HG02870 (cell line): Measurements from ENCODE around the gene CCDC188.

Experiments
- ATAC-seq: cut with Tn5 transposase; IDR thresholded peaks from one replicate; pipeline ENCODE4 v1.9.1; 2021; ENCODE audit warnings: mild to moderate bottlenecking, moderate library complexity; ENCODE audit not compliant: unreplicated experiment

The CCDC188 gene

GRCh38 chr22:20150381-20151275 is at the start of gene CCDC188:
TSS of gene CCDC188 (minus strand) at chr22:20151055. CDS start at chr22:20150986, 69 bp downstream.
- no peak for ATAC-seq

- ATAC-seq, result no peak
These were observed 49.1 kb upstream of the CCDC188 start for GRCh38 chr22:20199906-20200305.

DNA sequence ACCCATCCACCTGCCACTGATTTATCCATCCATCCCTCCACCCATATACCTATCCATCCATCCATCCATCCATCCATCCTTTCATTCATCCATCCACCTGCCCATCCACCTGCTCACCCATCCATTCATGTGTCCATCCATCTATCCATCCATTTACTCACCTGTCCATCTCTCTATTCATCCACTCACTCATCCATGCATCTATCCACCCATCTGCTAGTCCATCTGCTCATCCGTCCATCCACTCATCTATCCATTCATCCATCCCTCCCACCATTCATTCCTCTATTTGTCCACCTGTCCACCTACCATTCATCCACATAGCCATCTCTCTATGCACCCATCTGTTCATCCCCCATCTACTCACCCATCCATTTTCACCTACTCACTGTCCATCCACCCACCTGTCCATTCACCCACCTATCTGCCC is 48.6 kb upstream of the CCDC188 start:
- ATAC-seq, result no peak

- no peak for ATAC-seq
These were observed 47.9 kb upstream of the CCDC188 start for GRCh38 chr22:20198557-20199319.

- no peak for ATAC-seq
These were observed 46.7 kb upstream of the CCDC188 start for GRCh38 chr22:20197407-20198030.

GRCh38 chr22:20196094-20196842 is 45.4 kb upstream of the CCDC188 start:
- no peak for ATAC-seq

GRCh38 chr22:20194681-20195593 is 44.1 kb upstream of the CCDC188 start:
- no peak for ATAC-seq

GRCh38 chr22:20193761-20194494 is 43.1 kb upstream of the CCDC188 start:
- ATAC-seq, result no peak

DNA sequence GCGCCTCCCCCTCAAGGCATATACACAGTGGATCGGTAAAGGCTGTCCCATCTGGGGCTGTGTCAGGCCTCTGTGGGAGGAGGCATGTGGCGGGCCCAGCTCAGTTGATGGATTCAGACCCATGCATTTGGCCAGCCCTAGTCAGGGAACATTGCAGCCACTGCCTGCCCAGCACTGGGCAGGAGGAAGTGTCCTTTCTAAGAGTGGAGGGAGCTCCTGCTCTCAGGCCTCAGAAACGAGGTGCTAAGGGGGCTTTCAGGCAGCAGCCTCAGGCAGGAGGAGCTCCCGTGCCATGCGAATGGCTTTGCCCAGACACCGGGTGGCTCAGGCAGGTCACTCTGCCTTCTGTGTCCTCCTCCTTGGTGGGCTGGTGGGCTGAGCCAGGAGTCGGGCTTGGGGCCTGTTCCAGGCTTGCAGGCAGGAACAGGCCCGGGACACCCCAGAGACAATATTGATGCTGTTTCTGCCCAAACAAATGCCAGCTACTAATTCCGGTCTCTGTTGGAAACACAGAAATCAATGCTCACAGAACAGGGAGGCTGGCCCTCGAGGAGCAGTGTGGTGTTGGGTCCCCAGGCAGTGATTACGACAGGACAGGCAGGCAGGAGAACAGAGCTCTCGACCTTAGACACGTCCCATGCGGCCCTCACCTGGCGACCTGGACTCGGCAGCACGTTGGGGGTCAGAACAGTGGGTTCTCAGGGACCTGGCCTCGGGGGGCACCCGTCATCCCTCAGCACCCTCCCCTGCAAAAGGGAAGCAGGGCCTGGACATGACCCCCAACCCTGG is 42.3 kb upstream of the CCDC188 start:
- no peak for ATAC-seq

DNA sequence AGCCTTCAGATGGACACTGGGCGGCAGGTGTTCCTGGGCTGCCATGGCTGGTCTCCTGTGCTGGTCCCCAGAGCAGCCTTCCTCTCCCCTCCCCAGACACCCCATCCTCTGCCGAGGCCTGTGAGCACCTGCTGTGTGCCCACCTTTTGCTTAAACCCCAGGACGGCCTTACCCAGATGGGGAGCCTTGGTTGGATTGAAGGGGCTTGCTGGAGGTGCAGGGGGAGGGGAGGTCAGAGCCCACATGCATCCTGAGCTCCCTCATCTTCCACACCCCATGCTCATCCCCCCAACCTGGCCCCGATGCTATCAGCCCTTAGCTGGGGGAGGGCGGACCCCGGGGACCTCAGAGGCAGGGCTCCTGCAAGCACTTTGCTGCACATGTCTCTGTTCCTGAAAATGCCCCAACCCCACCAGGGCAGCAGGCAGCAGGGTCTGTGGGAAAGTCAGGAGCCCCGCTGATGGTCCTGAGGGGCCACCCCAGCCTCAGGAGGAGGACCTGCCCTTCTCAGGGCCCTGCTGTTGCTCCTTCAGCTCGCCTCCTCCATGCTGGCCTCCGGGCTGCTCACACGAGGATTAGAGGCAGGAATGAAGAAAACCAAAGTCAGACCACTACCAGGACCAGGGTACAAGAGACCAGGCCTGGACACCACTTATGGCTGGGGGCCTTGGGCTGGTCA is 41.6 kb upstream of the CCDC188 start:
- no peak for ATAC-seq

- ATAC-seq, result no peak
These were observed 40.9 kb upstream of the CCDC188 start for GRCh38 chr22:20191803-20192202.

DNA sequence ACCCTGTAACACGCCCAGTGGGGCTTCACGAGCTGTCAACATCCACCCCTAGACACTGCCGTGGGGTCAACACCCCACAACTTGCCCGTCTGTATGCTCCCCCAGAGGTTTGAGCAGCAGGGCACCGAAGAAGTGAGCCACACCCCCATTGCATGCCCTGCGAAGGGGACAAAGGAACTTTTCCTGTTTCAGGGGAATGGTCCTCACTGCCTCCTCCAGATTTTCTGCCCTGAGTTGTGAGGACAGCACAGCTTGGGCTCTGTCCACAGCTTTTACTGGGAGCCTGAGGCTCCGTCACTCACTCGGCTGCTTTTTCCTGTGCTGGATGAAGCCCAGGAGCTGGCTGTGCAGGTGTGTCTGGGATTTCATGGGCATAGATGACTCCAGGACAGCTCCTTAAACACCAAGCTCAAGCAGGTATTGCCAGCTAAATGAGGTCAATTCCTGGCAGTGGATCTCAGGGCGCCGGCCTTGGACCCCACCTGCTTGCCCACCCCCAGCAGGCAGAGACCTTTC is 40.2 kb upstream of the CCDC188 start:
- no peak for ATAC-seq

GRCh38 chr22:20188567-20188877 is 37.7 kb upstream of the CCDC188 start:
- ATAC-seq, result no peak

- ATAC-seq, result no peak
These were observed 37.1 kb upstream of the CCDC188 start for GRCh38 chr22:20187777-20188566.

DNA sequence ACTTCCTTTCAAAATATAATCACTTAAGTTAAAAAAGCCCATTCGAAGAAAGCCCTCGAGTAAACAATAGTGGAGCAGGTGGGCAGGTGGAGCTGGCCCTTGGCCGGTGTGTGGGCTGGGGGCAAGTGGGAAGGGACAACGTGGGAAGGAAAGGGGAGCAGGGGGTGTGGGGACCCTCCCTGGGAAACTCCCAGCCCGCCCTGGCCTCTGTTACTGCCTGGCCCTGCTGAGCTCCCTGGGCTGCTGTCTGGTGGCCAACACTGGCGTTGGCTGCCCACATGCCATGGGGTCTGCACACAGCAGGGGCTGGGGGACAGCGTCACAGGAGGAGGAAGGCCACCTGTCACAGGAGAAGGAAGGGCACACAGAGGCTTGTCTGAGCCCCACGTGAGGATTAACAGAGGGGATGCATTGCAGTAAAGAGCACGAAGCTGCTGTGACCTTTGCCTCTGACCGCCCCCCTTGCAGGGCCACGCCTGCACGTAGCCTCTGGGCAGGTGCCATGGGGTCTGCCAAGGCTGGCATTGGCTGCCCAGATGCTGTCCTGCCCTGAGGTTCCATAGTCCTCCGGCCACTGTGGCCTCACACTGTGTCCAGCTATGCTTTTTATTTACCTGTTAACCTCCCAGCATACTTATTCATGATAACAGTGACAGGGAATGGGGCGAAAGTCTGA is 36.2 kb upstream of the CCDC188 start:
- ATAC-seq, result no peak

DNA sequence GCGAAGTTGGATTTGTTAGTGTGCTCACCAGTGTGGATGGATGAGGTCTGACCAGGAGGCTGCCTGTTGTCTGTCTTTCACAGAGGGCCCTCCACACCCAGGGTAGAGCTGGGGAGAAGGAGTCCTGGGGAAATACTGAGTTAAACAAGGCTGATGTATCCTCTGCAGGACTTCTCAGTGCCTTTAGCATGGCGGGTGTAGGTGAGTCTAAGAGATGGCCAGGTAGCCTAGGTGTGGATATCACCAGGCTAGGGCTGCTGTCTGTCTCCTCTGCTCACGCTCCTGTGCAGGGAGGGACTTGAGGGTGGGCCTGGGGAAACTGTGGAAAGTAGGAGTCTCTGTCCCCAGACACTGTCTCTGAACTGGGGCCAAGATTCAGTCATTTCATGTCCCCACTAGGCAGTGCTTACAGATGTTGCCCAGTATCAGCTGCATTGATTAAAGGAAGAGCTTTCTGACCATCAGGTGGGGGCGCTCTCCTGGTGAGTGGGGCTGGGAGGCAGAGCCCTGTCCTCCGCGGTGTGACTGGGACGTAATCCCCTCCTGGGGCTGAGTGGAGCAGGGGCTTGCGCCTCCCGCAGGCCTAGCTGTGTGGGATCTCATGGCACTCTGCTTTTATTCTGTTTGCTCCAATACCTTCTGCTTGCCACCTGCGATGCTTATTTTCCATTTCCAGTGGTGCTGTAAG is 35.5 kb upstream of the CCDC188 start:
- ATAC-seq, result no peak
